Activated CD8-positive, alpha-beta memory T cell treated with anti-CD3 and anti-CD28 coated beads for 1 hour (primary cell): Measurements from ENCODE around the gene GLT6D1.
"Not testable (repeated sequence)": the region's sequence is repeated elsewhere in the genome, so short reads cannot be mapped to it uniquely, and the experiment has no call there.

Experiments used
- DNase-seq, 2 donors: peaks; one replicate each; pipeline ENCODE4 v3.0.0-alpha.2; 2020; ENCODE audit warnings: low read depth in 1 of 2; ENCODE audit errors: extremely low read depth in 1 of 2

The GLT6D1 gene

DNA sequence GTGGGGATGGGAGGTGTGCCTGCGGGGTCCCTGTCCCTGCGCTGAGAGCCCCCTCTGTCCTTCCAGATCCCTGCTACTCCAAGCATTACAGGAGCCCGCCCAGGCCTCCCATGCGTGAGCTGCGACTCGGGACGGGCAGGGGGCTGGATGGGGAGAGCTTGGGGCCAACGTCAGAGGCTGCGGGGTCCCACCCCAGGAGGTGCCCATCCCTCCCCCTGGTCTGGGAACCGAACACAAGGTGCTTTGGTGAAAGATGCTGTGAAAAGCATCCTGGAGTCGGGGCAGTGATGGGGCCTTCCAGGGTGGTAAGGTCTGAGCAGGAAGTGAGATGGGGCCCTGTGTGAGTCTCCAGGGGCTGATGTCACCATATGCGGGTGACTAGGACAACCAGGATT, 26.5 kb upstream of the GLT6D1 start:
- DNase-seq, result no peak

- no peak for DNase-seq
These were observed 25.8 kb upstream of the GLT6D1 start for GRCh38 chr9:135664801-135665794.

DNA sequence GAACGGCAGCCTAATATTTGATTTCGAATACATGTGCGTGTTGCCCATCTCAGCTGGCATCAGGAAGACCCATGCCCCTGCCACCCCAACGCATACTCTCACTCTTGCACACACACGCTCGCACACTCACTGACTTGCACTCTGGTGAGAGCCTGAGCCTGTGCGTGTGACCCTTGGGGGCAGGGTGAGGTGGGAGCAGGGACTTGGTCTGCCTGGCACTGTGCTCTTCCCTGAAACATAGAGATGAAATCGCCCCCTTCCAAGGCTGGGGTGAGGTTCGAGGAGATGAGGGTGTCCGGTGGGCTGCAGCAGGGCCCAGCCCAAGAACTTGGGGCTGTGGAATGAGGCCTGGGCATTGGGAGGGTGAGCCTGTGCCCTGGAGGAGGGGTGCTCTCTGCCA, 24.9 kb upstream of the GLT6D1 start:
- no peak for DNase-seq

GRCh38 chr9:135663857-135664256, 24.5 kb upstream of the GLT6D1 start:
- no peak for DNase-seq

- no peak for DNase-seq
These were observed 24.1 kb upstream of the GLT6D1 start for GRCh38 chr9:135663451-135663770.

DNA sequence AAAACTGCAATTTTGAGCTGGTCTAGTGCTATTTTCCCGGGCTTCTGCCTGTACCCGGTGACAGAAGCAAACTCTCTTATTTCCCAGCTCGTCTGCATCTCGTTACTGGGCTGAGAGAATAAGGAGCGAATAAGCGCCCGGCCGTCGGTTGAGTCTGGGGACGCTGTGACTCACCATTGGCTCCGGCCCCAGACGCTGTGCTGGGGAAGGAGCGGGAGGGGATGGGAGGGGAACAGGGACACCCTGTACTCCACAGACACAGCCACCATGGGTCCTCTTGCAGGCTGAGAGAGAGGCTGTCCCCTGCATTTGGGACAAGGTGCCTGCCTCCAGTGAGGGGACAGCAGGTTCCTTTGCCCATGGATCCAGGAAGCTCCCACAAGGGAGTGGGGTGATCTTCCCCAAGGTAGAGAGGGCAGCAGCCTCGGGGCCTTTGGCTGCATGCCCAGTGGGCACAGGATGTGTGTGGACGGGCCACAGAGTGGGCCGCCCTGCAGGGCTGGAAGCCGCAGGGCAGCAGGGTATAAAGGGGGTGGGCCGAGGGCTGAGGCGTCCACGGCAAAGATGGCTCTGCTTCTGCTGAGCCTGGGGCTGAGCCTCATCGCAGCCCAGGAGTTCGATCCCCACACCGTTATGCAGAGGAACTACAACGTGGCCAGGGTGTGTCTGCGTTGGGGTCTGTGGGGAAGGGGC, 23.6 kb upstream of the GLT6D1 start, which contains the start of gene LCN9:
Gene LCN9 (plus strand): TSS at position 552 of the 693 bp plus-strand sequence. CDS start 13 bp downstream, at position 565.
- DNase-seq, result no peak

DNA sequence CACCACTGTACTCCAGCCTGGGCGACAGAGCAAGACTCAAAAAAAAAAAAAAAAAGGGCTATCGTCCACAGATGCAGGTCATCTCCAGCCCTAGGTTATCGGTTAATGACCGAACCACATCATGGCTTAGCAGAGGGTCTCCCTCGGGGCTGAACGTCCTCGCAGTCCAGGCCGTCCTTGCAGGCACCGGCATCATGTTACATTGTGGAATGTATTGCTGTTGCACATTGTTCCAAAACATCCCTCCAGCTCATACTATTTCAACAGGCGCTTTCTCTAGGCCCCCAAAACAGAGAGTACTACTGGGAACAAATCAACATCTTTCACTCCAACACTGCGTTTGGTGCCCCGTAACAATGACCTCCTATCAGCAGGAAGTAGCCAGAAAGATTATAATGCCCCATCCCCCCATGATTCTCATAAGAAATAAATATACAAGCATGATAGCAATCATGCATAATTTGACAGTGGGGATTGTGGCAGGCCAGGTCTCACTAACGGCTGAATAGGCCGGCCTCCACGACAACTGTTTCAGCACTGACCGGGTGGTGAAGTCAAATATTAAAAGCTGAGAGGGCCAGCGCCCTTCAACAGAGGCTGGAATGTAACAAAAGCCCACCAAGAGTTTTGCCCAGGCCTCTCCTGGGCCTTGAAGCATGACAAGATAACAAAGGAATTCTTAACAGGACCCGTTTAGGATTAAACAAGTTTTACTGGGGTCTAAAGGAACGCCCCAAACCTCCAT, 22.6 kb upstream of the GLT6D1 start:
- DNase-seq, result no peak

- no peak for DNase-seq
These were observed 21.1 kb upstream of the GLT6D1 start for GRCh38 chr9:135660407-135660806.

DNA sequence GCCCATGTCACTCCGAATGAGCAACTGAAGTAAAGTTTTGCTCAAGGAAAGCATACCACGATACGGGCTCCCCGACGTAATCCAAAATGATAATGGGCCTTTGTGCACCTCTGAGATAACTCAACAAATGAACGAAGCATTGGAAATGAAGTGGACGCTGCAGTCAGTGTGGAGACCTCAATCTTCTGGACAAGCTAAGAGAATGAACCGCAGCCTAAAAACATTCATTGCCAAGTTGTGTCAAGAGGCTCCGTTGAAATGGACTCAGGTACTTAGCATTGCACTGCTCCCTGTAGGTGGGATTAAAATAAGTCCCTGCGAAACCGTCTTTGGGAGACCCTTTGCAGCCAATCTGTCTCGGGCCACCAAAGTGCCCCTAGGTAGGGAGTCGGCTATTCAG, 19.9 kb upstream of the GLT6D1 start:
- no peak for DNase-seq

GRCh38 chr9:135657416-135657815, 18.1 kb upstream of the GLT6D1 start:
- DNase-seq, result no peak

DNA sequence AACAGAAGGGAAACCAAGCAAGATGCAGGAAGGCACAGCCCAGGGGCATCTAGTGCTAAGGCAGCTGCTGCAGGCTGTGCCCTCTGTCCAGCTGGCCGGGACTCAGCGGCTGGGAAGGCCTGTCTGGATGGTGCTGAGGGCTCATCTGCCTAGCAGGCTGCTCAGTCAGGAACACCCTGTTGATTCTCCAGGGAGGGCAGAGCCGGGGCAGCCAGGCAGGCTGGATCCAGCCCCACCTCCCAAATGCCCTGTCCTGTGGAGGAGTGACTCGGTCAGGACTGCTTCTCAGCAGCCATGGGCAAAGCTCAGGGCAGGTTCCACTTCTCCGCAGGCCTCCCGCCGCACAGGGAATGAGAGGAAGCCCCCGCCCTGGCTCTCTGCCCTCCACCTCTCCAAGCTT, 16.0 kb upstream of the GLT6D1 start:
- DNase-seq, result no peak

DNA sequence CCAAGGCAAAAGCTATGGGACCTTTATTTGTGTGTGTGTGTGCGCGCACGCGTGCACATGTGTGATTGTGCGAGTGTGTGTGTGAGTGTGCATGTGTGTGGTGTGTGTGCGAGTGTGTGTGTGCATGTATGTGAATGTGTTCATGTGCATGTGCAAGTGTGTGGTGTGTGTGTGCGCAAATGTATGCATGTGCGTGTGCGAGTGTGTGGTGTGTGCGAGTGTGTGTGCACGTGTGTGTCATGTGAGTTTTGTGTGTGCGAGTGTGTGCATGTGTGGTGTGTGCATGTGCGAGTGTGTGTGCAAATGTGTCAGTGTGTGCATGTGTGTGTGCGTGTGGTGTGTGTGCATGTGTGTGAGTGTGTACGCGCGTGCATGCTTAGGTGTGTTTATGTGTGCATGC, 11.1 kb upstream of the GLT6D1 start:
- no peak for DNase-seq

GRCh38 chr9:135649508-135649907, 10.2 kb upstream of the GLT6D1 start:
- no peak for DNase-seq

DNA sequence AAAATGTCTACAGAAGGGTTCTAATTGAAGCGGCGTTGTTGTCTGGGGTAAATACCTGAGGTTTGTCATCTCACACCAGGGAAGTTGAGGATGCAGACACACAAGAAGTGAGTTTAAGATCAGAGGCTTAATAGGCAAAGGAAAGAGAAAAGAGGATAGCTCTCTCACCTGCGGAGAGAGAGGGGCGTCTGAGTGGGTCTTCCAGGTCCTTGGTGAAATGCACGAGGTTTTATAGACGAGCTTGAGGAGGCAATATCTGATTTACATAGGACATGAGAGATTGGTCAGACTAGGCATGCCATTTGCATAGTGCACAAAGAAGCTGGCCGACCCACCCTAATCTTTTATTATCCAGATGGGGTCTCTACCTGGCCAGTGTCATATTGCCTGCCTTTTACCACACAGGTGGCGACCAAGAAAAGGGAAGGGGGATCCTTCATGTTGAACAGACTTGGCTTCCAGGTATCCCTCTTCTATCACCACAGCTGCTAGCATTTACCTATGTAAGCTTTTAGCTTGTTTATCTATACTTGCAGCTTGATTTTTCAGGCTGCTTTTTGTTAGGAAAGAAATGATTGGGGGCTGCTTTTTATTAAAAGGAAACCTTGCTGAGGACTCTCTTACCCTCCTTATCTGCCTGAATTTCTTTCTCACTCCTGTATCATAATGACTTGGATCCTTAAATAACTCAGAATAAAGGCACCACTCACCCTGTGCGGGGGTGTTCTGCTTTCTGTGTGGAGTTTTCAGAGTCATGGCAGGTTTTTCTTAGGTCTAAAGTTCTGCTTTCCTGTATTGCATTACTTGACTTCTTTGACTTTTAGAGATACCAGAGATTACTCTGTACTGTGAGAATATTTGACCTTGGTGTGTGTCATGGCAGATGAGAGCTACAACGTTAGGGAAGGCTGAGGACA, 9.4 kb upstream of the GLT6D1 start:
- DNase-seq, result no peak

DNA sequence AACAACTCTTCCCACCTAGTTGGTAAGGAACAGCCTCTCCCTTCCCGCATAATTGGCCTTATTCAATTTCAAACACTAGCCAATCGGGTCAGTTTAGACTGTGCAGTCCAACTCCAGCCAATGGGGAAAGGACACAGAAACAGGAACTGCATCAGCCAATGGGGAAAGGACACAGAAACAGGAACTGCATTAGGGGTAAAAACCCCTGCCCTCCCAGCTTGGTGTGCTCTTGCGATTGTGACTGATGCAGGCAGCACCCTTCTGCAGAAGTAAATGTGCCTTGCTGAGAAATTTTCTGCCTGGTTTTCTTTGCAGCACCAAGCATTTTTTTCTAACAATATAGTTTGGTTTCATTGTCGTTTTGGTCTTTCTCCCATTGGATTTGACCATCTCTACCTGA, 8.5 kb upstream of the GLT6D1 start:
- DNase-seq, result no peak

DNA sequence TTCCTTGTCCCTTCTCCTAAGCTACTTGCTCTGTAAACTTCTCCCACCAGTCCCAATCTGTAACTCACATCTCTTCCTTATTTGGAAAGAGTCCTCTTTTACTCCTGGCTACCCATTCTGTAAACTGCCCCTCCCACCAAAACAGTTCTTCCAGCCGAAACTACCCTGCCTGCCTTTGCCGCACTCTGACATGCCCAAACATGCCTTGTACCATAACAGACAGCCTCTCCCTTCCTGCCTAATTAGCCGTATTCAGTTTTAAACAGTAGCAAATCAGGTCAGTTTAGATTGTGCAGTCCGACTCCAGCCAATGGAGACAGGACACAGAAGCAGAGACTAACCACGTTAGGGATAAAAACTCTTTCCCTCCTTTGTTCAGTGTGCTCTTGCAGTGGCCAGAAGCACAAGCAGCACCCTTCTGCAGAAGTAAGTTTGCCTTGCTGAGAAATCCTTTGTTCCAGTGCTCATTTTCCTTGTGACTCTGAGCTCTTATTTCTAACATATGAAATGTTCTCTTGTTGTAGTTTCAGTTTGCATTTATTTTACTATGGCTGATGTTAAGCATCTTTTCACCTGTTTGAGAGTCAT, 5.4 kb upstream of the GLT6D1 start:
- no peak for DNase-seq

- no peak for DNase-seq
These were observed 2.4 kb upstream of the GLT6D1 start for GRCh38 chr9:135641745-135642144.

GRCh38 chr9:135641047-135641446, 1.7 kb upstream of the GLT6D1 start:
- no peak for DNase-seq

DNA sequence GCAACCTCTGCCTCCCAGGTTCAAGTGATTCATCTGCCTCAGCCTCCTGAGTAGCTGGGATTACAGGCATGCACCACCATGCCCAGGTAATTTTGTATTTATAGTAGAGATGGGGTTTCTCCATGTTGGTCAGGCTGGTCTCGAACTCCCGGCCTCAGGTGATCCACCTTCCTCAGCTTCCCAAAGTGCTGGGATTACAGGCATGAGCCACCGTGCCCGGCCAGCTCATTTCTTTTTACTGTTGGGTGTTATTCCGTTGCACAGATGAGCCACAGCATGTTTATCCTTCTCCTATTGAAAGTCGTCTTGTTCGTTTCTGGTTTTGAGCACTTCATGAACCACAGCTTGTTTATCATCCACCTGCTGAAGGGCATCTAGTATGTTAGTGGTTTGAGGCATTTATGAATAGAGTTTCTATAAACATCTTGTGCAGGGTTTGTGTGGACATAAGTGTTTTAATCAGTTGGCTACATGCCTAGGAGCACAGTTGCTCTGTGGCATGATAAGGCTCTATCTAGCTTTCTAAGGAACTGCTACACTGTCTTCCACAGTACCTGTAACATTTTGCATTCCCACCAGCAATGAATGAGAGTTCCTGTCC, 2.3 kb downstream of the GLT6D1 start:
- not testable (repeated sequence) for DNase-seq

- no peak for DNase-seq
These were observed 6.5 kb downstream of the GLT6D1 start for GRCh38 chr9:135632841-135633240.
